OCI-LY1 (cell line): ENCODE results near the gene SPTB.

Experiments used
- EZH2 ChIP-seq: fragments of 200-600 bp; sonication (generic), shearing (Covaris generic); IDR thresholded peaks from 2 replicates; pipeline ENCODE4 v1.8.0; 2017; ENCODE audit warnings: borderline replicate concordance, mixed run types, mild to moderate bottlenecking, antibody characterized with exemption, low read length, moderate library complexity, mixed read lengths
- TF ChIP-seq, protein P1 (sequence below): fragments of 200-600 bp; sonication (generic), shearing (Covaris generic); IDR thresholded peaks from 2 replicates; pipeline ENCODE4 v1.5.1; 2017; ENCODE audit warnings: mild to moderate bottlenecking, antibody characterized with exemption, low read length, moderate library complexity, mixed read lengths

GRCh38 chr14:64730061-64730440, 149.7 kb downstream of the SPTB start:
- TF ChIP-seq, protein P1, sequence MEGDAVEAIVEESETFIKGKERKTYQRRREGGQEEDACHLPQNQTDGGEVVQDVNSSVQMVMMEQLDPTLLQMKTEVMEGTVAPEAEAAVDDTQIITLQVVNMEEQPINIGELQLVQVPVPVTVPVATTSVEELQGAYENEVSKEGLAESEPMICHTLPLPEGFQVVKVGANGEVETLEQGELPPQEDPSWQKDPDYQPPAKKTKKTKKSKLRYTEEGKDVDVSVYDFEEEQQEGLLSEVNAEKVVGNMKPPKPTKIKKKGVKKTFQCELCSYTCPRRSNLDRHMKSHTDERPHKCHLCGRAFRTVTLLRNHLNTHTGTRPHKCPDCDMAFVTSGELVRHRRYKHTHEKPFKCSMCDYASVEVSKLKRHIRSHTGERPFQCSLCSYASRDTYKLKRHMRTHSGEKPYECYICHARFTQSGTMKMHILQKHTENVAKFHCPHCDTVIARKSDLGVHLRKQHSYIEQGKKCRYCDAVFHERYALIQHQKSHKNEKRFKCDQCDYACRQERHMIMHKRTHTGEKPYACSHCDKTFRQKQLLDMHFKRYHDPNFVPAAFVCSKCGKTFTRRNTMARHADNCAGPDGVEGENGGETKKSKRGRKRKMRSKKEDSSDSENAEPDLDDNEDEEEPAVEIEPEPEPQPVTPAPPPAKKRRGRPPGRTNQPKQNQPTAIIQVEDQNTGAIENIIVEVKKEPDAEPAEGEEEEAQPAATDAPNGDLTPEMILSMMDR, result no peak
- no peak for TF ChIP-seq EZH2
